K562 (cell line): Measurements from ENCODE around the gene UBASH3B. TPM values are rescaled to one million over a fixed set of nuclear protein-coding genes. Genes with fewer than 3 reads are reported as not detected.

Source experiments
- ATAC-seq: fragments of 200-7000 bp; cut with Tn5 transposase; 3 replicates; pipeline ENCODE4 v1.9.1; 2020; ENCODE audit warnings: moderate library complexity
- BruUV-seq: library from RNA; stranded (reverse); fragments of 400-500 nt; replicated peaks from 2 replicates; lab custom pipeline; 2021; lab: Mats Ljungman, UMichigan
- CTCF ChIA-PET: fragments of 300-600 bp; formaldehyde crosslinking; extraction: SDS; loops from one replicate; lab custom pipeline; 2021; ENCODE audit warnings: low intra/inter-chr PET ratio; lab: Yijun Ruan, JAX
- POLR2A ChIA-PET: fragments of 300-600, 350-650 bp; sonication (Branson Sonifier 250); formaldehyde crosslinking; extraction: SDS; loops from one replicate; lab custom pipeline; 2021; ENCODE audit warnings: antibody characterized with exemption, inconsistent platforms; lab: Yijun Ruan, JAX
- DNase-seq, 4 experiments: peaks; one replicate each; pipeline versions ENCODE4 v3.0.0 to v3.0.0-alpha.2; 2011 to 2018; ENCODE audit warnings: low spot score in 3 of 4, mixed read lengths in 3 of 4; ENCODE audit errors: extremely low read depth in 1 of 4
- FAIRE-seq: peaks from 2 replicates; lab custom pipeline; 2011; peaks lifted over from hg19 to GRCh38; lab: Jason Lieb, UNC
- H2AFZ ChIP-seq: 2 replicates; pipeline ENCODE4 v1.6.0; 2011; ENCODE audit warnings: low read depth, low read length, control low read depth, inconsistent platforms
- H3K27ac ChIP-seq: fragments of 200-600 bp; 3 replicates; pipeline ENCODE4 v1.8.0; 2011; ENCODE audit warnings: low read depth, mild to moderate bottlenecking, control low read depth, inconsistent platforms, low read length, moderate library complexity, mixed read lengths; ENCODE audit errors: extremely low read depth
- H3K27me3 ChIP-seq, 2 experiments: fragments of 300-600 bp in 1 of 2; 2 replicates in 1 of 2; 3 replicates in 1 of 2; pipeline versions ENCODE4 v1.6.0 to v1.8.0; 2011; ENCODE audit warnings: inconsistent platforms in 2 of 2, low read length in 2 of 2, mild to moderate bottlenecking in 1 of 2, mixed read lengths in 1 of 2, moderate library complexity in 1 of 2; ENCODE audit not compliant: control insufficient read depth in 2 of 2, insufficient read depth in 2 of 2
- H3K36me3 ChIP-seq: fragments of 300-600 bp; 3 replicates; pipeline ENCODE4 v1.8.0; 2011; ENCODE audit warnings: mild to moderate bottlenecking, low read length, inconsistent platforms; ENCODE audit not compliant: control insufficient read depth, insufficient read depth
- H3K4me1 ChIP-seq, 2 experiments: fragments of 200-600 bp in 1 of 2; replicated peaks in 1 of 2; 2 replicates in 1 of 2; 3 replicates in 1 of 2; pipeline versions ENCODE4 v1.5.1 to v1.8.0; 2011; ENCODE audit warnings: inconsistent platforms in 2 of 2, low read length in 2 of 2, mild to moderate bottlenecking in 1 of 2, mixed read lengths in 1 of 2, moderate library complexity in 1 of 2; ENCODE audit not compliant: control insufficient read depth in 2 of 2, insufficient read depth in 2 of 2
- H3K4me2 ChIP-seq: 2 replicates; pipeline ENCODE4 v1.6.1; 2011; ENCODE audit warnings: low read length, control low read depth, inconsistent platforms, mixed read lengths; ENCODE audit not compliant: insufficient read depth
- H3K4me3 ChIP-seq: fragments of 200-600 bp; sonication (generic), shearing (Covaris generic); 2 replicates; pipeline ENCODE4 v1.5.1; 2016; ENCODE audit warnings: control low read depth, inconsistent platforms
- H3K79me2 ChIP-seq: fragments of 200-600 bp; 3 replicates; pipeline ENCODE4 v1.8.0; 2011; ENCODE audit warnings: low read length, inconsistent platforms; ENCODE audit not compliant: control insufficient read depth, insufficient read depth
- H3K9ac ChIP-seq, 2 experiments: 2 replicates each; pipeline versions ENCODE4 v1.6.0 to v1.6.1; 2011; ENCODE audit warnings: low read depth in 2 of 2, low read length in 2 of 2, control low read depth in 1 of 2, inconsistent platforms in 1 of 2, mild to moderate bottlenecking in 1 of 2, mixed read lengths in 1 of 2; ENCODE audit not compliant: insufficient read depth in 1 of 2
- H3K9me1 ChIP-seq: one replicate; pipeline ENCODE4 v1.6.0; 2011; ENCODE audit warnings: inconsistent platforms, mild to moderate bottlenecking, low read length, moderate library complexity; ENCODE audit not compliant: control insufficient read depth, insufficient read depth
- H3K9me3 ChIP-seq: replicated peaks from 2 replicates; pipeline ENCODE4 v1.5.1; 2011; ENCODE audit warnings: low read depth, low read length, inconsistent platforms; ENCODE audit not compliant: control insufficient read depth, insufficient read depth
- H4K20me1 ChIP-seq: replicated peaks from 2 replicates; pipeline ENCODE4 v1.6.1; 2011; ENCODE audit warnings: low read length, inconsistent platforms, mixed read lengths; ENCODE audit not compliant: control insufficient read depth, insufficient read depth
- EZH2 ChIP-seq: IDR thresholded peaks from 2 replicates; pipeline ENCODE4 v1.6.1; 2012; ENCODE audit warnings: low read depth, mild to moderate bottlenecking, inconsistent platforms, low read length, borderline replicate concordance
- GTF2B ChIP-seq: IDR thresholded peaks from 2 replicates; pipeline ENCODE4 v1.6.1; 2011; ENCODE audit not compliant: insufficient read length; ENCODE audit errors: extremely low read depth
- TCFL5 ChIP-seq: fragments of 250-450 bp; sonication (Bioruptor Pico); conservative IDR thresholded peaks from 2 replicates; pipeline ENCODE4 v1.6.1; 2021; ENCODE audit warnings: mild to moderate bottlenecking, moderate library complexity, matching md5 sums
- TFAP4 ChIP-seq: sonication (generic); formaldehyde crosslinking; IDR thresholded peaks from 2 replicates; pipeline ENCODE4 v1.8.0; 2022; ENCODE audit warnings: missing genetic modification reagents, mild to moderate bottlenecking, moderate library complexity, borderline replicate concordance
- WGBS: fragments of 100-300 bp; shearing (Covaris generic); methylation state at CpG from one replicate; pipeline ENCODE4 v1.1.6; 2016; ENCODE audit warnings: low coverage, mixed read lengths; ENCODE audit not compliant: insufficient coverage; ENCODE audit errors: missing lambda C conversion rate; 5-methylcytosine and 5-hydroxymethylcytosine counted together
- in situ Hi-C: fragments of 300-500 bp; cut with MboI; formaldehyde crosslinking; loops from 4 replicates; pipeline ENCODE4 v1.15.0; 2018; ENCODE audit warnings: inconsistent platforms, mixed read lengths
- intact Hi-C: fragments of 100-400 bp; cut with micrococcal nuclease; formaldehyde crosslinking; loops from 2 replicates; pipeline ENCODE4 v1.14.2; 2022
- polyA plus RNA-seq, 8 experiments: library from polyadenylated mRNA; depleted of rRNA in 4 of 8; stranded (reverse) in 5 of 8; unstranded in 3 of 8; fragments of >200 nt; fragmentation: Nextera tagmentation in 2 of 8; fragmentation: Illumina TruSeq in 1 of 8; extraction: Ambion mirVana in 2 of 8; extraction: Trizol in 1 of 8; gene quantifications; 2 replicates each; pipeline versions ENCODE4 v1.2.1 to v1.2.3, GENCODE V29; 2011 to 2014; ENCODE audit warnings: inconsistent platforms in 1 of 8, missing spikeins in 1 of 8
- total RNA-seq, 7 experiments: library from RNA; depleted of rRNA in 6 of 7; stranded (reverse); fragments of >200 nt in 6 of 7; fragmentation: Illumina TruSeq in 2 of 7; extraction: Trizol in 2 of 7; gene quantifications; 2 replicates each; pipeline versions ENCODE4 v1.2.1 to v1.2.3, GENCODE V29; 2011 to 2021; ENCODE audit warnings: low replicate concordance in 1 of 7

The UBASH3B gene
- total and polyA plus RNA-seq, 9 of the 15 experiments (the other 6 are each of a cell fraction or from before 2014, with no cell fraction given): 0.01 to 0.31 (median 0.08) TPM; not detected in 2

- WGBS: 2% methylated on average over 5 of the region's 6 CpGs
- DNase-seq: no peak
- no peaks in the 10 kb centered on the region for H4K20me1 ChIP-seq
- CTCF ChIA-PET: no interaction called here
- in situ Hi-C loops (no loop called here), intact Hi-C loops (no loop called here)
- H3K4me1 ChIP-seq: no peaks in the 10 kb centered on the region
- H3K9ac ChIP-seq: no peak overlapping the region
- no peaks in the 10 kb centered on the region for H3K36me3 ChIP-seq
- H3K79me2 ChIP-seq: no peaks in the 10 kb centered on the region
- peaks cover 0 to 25% of the 10 kb centered on the region in 2 experiments; a peak in 4 of 5 replicates for H3K27me3 ChIP-seq
- no peak for TF ChIP-seq GTF2B
- TF ChIP-seq TCFL5 (CRISPR knock-in tag): no peak
- no peak for TF ChIP-seq TFAP4 (CRISPR knock-in tag)
- TF ChIP-seq EZH2: no peak
- no peaks in the 10 kb centered on the region for H3K9me3 ChIP-seq
- no peak overlapping the region for H3K27ac ChIP-seq
- POLR2A ChIA-PET: no interaction called here
- FAIRE-seq: no peak
- no peak overlapping the region for H3K4me3 ChIP-seq
- BruUV-seq: no TSS peak
- ATAC-seq: no peak
- H3K9me1 ChIP-seq: no peaks in the 10 kb centered on the region
- no peak overlapping the region for H2AFZ ChIP-seq
- no peak overlapping the region for H3K4me2 ChIP-seq
These were observed 69.0 kb downstream of the UBASH3B start for GRCh38 chr11:122724520-122724919.
